ENCODE measurements around the gene CCDC59. TPM values are rescaled to one million over a fixed set of nuclear protein-coding genes. Genes with fewer than 3 reads are reported as not detected.

Gene CCDC59
- total RNA-seq, 1 experiment from 2014 or later, result 76.6 TPM

Other genes with a start within 250 kb of the CCDC59 start
- gene METTL25, start 142 bp upstream of the CCDC59 start, total RNA-seq (2021; ENCODE audit: unreplicated experiment), result 4.4 TPM